ENCODE data around the gene WDR74. TPM values are rescaled to one million over a fixed set of nuclear protein-coding genes. Genes with fewer than 3 reads are reported as not detected.

Gene WDR74
- total and polyA plus RNA-seq, 9 of the 15 experiments (the other 6 are each of a cell fraction or from before 2014, with no cell fraction given), result 32.7 to 210 (median 114) TPM

- no peak; the same call in 1 of the 2 replicates for TF ChIP-seq ZNF324 (CRISPR knock-in tag; IDR thresholded peaks at IDR 0.05)
- TF ChIP-seq ZNF316 (IDR thresholded peaks at IDR 0.05), result peak; percentile 15; the same call in 1 of the 2 replicates
- TF ChIP-seq, protein P1, sequence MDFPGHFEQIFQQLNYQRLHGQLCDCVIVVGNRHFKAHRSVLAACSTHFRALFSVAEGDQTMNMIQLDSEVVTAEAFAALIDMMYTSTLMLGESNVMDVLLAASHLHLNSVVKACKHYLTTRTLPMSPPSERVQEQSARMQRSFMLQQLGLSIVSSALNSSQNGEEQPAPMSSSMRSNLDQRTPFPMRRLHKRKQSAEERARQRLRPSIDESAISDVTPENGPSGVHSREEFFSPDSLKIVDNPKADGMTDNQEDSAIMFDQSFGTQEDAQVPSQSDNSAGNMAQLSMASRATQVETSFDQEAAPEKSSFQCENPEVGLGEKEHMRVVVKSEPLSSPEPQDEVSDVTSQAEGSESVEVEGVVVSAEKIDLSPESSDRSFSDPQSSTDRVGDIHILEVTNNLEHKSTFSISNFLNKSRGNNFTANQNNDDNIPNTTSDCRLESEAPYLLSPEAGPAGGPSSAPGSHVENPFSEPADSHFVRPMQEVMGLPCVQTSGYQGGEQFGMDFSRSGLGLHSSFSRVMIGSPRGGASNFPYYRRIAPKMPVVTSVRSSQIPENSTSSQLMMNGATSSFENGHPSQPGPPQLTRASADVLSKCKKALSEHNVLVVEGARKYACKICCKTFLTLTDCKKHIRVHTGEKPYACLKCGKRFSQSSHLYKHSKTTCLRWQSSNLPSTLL (IDR thresholded peaks at IDR 0.05), result 0 out of 2 replicates have a peak, but pooled peaks have one; percentile 35
- peak; percentile 70; the same call in 1 of the 2 replicates for TF ChIP-seq ETV5 (CRISPR knock-in tag; IDR thresholded peaks at IDR 0.05; ENCODE audit: low read depth)
- peak; percentile 79 for TF ChIP-seq GABPB1 (CRISPR knock-in tag; IDR thresholded peaks at IDR 0.05)
- TF ChIP-seq MAFG (tag; conservative IDR thresholded peaks at IDR 0.05), result no peak
- peak; percentile 95 for TF ChIP-seq CHD1 (IDR thresholded peaks at IDR 0.05; ENCODE audit: low read length)
- TF ChIP-seq BRF1 (IDR thresholded peaks at IDR 0.05; ENCODE audit: borderline replicate concordance, extremely low read depth, insufficient read length), result no peak
- TF ChIP-seq, protein P2, sequence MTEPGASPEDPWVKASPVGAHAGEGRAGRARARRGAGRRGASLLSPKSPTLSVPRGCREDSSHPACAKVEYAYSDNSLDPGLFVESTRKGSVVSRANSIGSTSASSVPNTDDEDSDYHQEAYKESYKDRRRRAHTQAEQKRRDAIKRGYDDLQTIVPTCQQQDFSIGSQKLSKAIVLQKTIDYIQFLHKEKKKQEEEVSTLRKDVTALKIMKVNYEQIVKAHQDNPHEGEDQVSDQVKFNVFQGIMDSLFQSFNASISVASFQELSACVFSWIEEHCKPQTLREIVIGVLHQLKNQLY (CRISPR knock-in tag; conservative IDR thresholded peaks at IDR 0.05), result no peak
- no peak; the same call in 1 of the 2 replicates for TF ChIP-seq ZNF551 (CRISPR knock-in tag; IDR thresholded peaks at IDR 0.05)
- no peak for TF ChIP-seq ZC3H11A (IDR thresholded peaks at IDR 0.05; ENCODE audit: low read depth, low read length)
- no peak for TF ChIP-seq FOXA1 (IDR thresholded peaks at IDR 0.05; ENCODE audit: borderline replicate concordance)
- TF ChIP-seq, protein P3, sequence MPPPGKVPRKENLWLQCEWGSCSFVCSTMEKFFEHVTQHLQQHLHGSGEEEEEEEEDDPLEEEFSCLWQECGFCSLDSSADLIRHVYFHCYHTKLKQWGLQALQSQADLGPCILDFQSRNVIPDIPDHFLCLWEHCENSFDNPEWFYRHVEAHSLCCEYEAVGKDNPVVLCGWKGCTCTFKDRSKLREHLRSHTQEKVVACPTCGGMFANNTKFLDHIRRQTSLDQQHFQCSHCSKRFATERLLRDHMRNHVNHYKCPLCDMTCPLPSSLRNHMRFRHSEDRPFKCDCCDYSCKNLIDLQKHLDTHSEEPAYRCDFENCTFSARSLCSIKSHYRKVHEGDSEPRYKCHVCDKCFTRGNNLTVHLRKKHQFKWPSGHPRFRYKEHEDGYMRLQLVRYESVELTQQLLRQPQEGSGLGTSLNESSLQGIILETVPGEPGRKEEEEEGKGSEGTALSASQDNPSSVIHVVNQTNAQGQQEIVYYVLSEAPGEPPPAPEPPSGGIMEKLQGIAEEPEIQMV (tag; conservative IDR thresholded peaks at IDR 0.05; ENCODE audit: low read depth), result no peak
- peak; percentile 90 for TF ChIP-seq BRD4 (IDR thresholded peaks at IDR 0.05)
- TF ChIP-seq SRSF7 (optimal IDR thresholded peaks at IDR 0.05; ENCODE audit: low read depth, low read length), result no peak
- TF ChIP-seq ZEB2 (IDR thresholded peaks at IDR 0.05), result 0 out of 2 replicates have a peak, but pooled peaks have one; percentile 24
- TF ChIP-seq SNRNP70 (optimal IDR thresholded peaks at IDR 0.05; ENCODE audit: low read depth, low read length), result peak; percentile 96
- peak; percentile 72; the same call in 1 of the 2 replicates for TF ChIP-seq USF1 (CRISPR knock-in tag; IDR thresholded peaks at IDR 0.05)
- TF ChIP-seq DPF2 (IDR thresholded peaks at IDR 0.05), result peak; percentile 59; the same call in 1 of the 2 replicates
- peak; percentile 3 to 63; a peak in 1 of 4 replicates for TF ChIP-seq SRF (CRISPR knock-in tag; IDR thresholded peaks at IDR 0.05)
- TF ChIP-seq, protein P4, sequence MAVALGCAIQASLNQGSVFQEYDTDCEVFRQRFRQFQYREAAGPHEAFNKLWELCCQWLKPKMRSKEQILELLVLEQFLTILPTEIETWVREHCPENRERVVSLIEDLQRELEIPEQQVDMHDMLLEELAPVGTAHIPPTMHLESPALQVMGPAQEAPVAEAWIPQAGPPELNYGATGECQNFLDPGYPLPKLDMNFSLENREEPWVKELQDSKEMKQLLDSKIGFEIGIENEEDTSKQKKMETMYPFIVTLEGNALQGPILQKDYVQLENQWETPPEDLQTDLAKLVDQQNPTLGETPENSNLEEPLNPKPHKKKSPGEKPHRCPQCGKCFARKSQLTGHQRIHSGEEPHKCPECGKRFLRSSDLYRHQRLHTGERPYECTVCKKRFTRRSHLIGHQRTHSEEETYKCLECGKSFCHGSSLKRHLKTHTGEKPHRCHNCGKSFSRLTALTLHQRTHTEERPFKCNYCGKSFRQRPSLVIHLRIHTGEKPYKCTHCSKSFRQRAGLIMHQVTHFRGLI (CRISPR knock-in tag; IDR thresholded peaks at IDR 0.05), result no peak
Observed at GRCh38 chr11:62855571-62856332, 16.4 kb upstream of the WDR74 start (continued).

Data from K562 (cell line).